ENCODE results near the gene CACNA2D3.

The CACNA2D3 gene

DNA sequence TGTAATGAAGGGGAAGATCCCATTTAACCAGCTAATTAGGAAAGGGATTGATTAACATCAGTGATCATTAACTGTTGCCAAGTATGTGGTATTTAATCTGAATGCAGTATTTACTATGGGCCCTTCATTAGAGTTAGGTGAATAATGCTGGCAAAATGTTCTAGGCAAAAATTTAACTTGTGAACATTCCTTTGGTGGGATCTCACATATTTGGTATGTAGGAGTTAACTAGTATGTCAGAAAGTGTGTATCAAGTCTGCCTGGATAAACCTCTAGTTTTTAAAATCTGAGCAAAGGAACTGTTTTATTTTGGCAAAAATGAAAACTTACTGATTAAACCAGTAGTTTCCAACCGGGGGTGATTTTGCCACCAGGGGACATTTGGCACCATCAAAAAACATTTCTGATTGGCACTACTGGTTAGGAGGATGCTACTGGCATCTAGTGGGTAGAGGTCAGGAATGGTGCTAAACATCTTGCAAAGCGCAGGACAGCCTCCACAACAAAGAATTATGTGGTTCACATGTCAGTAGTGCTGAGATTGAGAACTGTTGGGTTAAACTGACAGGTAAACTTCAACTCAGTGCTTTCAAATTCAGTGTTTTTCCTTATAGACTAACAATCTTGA lies 783.0 kb downstream of the CACNA2D3 start:
- no peak for DNase-seq

DNA sequence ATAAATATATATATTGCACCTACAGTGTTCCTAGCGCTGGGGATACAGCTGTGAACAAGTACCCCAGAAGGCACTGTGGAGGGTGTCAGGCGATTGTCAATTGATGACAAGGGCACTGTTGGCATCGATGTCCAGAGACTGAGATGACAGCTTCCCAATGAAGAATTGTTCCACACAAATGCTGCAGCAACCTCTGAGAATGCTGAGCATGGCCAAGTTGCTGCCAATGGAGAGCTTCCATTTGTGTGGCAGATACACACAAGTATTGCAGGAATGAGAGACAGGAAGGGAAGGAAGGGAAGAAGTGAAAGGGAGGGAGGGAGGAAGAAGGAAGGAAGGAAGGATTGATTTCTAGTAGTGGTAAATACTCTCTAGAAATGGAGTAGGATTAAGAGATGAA lies 783.6 kb downstream of the CACNA2D3 start:
- DNase-seq, result no peak

DNA sequence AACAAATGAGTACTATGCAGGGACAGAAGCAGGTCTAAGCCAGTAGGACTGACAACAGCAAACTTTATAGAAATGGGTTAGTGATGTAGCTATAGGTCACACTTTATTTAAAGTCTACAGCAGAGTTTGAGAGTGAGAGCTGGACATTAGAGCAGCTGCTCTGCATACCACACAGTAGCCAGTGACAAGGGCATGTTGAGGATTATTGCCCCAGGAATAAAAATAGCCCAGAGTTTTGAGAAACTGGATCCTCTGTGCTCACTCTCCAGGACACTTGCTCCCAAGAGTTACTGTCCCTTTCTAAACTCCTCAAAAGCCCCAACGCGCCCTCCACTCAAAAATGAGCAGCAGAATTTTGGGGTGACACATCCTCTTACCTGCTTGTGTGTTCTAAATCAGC lies 784.4 kb downstream of the CACNA2D3 start:
- DNase-seq, result no peak

DNA sequence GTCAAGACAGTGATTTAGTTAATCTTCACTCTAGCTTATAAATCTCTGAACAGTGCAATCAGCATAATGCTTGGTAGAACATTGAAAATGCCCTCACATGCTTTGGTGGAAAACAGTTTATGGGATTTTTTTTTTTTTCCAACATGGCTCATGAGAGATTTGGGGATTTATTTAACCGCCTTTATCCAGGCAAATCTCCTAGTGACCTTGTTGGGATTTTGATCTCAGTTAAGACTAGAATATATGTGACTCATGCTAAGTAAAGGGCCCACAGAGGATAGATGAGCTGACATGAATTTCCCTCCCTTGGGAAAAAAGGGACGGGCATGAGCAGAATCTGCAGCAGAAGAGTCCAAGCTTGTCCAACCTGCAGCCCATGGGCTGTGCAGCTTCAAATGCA lies 786.8 kb downstream of the CACNA2D3 start:
- DNase-seq, result no peak

DNA sequence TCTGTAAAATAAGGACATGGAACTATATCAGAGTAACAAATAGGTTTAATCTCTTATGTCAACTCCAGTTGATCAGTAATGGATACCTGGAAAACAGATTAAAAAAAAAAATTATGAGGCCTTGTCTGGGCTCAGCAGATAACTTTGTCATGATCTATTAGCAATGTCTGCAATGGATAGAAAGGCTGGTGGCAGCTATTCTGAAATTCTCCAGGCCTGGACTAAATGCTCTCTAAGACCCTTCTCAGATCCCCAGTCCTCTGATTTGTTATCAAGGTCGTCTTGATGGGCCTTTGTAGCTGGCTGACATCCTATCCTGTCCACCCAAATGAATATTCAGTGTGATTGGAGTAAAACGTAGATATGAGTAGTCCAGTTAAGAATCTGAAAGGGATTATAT lies 791.8 kb downstream of the CACNA2D3 start:
- no peak for DNase-seq

DNA sequence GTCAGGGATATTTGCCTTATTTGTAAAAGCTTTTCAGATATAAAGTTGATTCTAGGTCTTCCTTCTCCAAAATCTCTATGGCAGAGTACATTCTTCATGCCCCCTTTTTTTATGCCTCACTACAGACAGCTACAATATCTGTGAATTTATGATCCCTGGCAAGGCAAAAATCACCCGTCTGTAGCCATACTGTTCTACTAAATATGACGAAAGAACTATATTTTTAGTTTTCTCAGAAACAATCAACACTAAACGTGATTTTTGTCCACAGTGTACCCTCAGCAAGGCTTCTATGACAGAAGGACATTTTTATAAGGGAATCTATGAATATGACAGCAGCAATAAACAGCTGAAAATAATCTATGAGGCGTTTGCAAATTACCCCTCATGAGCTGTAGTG lies 792.8 kb downstream of the CACNA2D3 start:
- DNase-seq, result no peak

DNA sequence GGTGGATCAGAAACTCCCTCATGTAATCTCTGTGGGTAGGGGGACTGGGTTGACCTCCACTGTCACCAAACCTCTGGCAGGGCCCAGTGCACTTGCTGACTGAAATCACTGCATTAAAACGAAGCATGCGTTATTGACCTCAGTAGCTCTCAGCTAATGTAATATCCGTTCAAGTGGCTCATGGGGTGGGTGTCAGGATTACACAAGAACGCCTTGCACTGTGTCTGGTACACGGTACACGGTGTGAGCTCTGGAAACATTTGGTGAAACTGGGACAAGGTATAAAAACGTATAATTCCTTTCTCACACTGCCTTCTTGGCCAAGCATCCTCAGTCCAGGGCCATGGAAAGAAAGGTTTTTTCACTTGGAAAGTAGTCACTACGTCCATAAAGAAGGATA lies 793.6 kb downstream of the CACNA2D3 start:
- DNase-seq, result no peak

DNA sequence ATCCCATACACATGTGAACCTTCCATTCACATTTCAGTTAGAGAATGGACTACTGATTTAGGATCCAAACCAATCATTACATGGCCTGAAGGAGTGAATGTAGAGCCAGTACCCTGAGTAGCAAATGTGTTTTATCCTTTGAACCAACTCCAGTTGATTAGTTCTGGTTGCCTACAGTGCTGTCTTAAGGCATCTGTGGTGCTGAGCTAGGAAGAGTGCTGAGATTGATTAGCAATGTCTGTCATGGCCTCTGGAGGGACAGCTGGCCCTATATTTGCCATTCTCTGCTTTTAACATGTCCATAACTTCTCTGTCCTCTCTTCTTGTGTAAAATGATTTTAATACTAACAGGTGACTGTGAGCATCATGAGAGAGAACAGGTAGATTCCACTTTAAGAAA lies 794.4 kb downstream of the CACNA2D3 start:
- no peak for DNase-seq

DNA sequence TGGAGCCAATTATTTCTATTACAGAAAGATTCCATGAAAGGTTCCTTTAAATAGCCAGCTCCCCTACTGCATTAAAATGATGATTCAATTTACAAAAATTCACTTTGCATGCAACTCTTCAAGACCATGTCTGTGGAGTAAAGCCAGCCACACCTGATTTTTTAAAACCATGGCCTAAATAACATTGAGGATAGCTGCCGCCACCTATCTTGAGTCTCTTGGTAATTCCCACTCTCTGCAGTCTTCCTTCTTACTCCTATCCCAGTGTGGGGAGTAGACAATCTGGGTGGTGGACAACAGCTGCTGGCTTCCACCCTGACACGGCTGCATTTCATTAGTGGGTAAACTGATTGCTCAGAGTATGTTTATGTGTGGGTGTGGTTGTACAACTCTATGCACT lies 794.8 kb downstream of the CACNA2D3 start:
- DNase-seq, result no peak

DNA sequence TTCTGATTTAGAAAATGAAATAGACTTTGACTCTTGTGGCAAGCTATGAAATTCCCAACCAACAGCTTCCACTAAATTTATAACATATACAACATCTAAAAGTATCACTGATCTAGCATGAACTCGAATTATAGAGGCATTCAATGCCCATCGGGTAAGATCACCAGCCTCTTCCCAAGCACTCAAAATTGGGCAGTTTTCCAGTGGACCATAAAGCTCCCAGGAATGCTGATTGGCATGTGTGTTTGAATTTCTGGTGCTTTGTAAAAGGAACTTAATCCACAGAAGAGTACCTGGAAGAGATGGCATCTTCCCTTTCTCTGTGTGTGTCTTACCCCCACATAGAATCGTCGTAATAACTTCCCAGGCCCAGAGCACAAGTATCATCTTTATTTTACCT lies 795.5 kb downstream of the CACNA2D3 start:
- DNase-seq, result no peak

DNA sequence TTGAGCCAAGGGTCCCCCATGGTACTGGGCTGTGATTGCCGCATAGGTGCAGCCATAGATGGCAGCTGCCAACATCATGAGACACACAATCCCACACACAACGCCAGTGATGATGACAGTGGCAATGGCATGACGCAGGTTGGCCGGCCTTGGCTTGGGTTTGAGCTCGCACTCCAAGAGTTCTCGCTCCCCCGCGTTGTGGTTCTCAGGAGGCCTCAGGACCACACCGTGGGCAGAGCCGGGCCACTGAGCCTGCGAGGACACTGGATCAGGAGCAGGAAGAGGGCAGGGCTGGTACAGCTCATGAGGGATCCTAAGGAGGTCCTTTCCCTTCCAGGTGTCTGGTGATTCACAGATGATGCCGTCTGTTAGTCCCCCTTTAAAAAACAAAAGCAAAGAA lies 796.2 kb downstream of the CACNA2D3 start:
- DNase-seq, result no peak

DNA sequence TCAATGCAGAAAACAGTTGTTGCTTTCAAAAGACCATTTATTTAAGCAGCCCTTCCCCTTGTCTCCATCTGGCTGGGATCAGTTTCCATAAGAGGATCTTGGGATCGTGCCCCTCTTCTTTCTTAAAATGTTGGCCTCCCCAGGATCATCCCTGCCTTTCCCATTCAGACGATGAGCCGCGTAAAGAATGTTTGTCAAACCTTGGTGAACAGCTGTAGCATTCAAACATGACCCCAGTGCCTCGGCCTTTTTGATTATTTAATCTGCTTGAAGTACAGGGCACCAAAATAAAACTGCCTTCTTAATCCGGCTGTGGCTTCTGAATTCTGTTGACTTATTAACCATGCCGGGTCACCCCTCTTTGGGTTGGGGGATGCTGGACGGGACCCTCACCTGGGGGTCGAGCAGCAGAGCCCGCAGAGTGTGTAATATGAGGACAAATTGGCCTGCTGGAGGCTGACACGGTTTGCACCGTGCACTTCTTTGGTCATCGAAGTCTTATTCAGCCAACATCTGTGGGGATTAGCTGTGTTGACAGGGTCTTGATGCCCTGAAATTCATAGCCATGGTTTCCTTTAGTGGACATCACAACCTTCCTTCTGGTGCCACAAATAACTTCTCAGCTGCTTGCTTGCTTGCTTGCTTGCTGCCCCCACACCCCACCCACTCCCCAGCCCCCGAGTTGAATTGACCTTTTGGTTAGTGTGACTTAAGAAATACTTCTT lies 805.9 kb downstream of the CACNA2D3 start, which contains the start of gene LRTM1:
Gene LRTM1 (minus strand): TSS at position 14 of the 725 bp plus-strand sequence. CDS start 148 bp downstream, outside the sequence.
- no peak for DNase-seq

DNA sequence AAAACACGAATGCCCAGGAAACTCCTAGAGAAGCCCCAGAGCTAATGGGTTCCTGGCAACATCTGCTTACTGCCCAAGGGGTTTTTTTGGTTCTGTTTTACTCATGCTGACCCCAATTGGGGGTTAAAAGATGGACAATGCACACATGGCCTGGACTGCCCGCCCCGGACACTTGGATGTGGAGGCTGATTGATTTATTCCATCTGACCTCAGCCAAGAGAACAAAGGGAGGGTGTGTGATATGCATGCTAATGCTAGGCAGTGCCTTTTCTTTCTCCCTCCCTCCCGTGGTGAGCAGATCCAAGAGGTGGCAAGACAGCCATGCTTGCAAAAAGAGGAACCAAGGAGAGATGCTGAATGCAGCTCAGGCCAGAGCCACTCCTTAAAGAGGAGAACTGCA lies 808.8 kb downstream of the CACNA2D3 start:
- DNase-seq, result no peak

DNA sequence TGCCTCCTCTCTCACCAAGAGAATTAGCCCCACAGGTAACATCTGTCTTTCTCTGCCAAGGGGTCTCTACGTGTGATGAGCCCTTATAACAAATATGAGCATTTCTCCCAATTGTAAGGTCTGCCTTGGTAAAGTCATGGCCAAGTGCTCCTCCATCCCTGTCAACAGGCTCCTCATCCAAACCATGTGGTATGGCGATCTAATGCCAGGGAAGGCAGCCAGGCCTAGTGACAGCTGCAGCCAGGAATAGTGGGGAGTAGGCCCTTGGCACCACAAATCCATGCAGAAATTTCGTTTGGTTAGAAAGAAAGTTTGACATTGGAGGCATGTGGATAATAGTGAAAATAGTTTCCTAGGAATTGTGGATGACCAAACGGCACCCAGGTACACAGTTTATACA lies 810.3 kb downstream of the CACNA2D3 start:
- no peak for DNase-seq

DNA sequence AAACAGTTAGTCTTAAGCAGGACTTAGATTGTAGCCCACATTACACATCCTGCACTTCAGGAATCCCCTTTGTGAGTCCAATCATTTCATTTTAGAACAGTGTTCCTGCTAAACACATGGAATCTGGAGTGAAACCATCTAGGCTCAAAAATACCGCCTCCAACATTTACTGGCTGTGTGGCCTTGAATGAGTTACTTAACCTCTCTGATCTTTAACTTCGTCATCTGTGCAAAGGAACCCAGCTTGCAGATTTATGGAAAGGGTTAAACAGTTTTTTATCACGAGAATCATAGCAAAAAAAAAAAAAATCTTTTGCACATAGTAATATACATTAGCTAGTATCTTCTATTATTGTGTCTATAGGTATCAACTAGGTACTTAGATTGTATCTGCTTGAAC lies 813.5 kb downstream of the CACNA2D3 start:
- no peak for DNase-seq

DNA sequence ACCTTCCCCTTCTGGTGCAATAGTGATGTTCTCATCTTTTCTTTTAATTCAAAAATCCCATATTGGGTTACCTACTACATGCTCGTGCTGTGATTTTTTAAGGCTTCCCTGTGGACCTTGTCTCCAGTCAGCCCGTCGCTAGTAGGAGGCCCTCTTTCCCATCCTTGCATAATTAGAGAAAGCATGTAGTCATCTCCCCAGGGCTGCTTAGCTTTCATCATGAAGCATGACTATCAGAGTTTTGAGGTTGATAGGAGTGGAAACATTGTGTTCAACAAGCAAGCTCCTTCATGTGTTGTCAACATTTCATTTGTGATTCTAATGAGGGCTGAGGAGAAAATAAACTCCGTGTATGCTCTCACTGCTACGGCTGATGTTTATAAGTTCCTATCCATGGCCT lies 814.2 kb downstream of the CACNA2D3 start:
- DNase-seq, result no peak

DNA sequence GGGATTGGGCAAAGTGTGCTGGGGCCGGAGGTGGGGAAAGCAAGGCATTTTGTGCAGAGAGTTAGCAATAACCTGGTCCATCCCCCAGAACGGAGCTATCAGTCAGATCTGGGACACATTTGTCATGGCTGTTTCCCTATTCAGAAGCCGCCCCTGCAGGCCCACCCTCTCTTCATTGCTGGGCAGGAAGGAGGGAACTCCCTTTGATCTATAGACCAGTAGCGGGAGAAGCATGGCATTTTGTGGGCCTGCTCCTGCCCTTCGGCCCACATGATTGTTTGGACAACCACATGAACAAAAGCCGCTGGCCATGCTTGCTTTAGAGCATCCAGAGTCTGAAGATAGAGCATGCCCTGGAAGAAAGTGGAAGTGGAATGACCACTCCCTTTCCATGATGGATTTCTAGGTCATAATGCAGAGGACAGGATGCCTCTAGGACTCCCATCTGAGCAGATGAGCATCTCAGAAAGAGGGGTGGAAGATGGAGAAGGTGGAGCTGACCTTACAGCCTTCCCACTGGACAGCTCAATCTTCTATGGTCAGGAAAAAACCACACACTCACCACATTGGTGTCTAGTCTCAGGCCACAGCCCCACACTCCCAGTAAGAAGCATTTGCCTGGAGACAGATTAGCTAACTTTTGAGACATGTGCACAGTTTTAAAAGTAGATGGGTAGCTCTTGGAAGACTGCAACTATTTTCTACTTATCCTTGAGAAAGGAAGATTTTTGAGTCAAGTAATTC lies 817.4 kb downstream of the CACNA2D3 start:
- DNase-seq, result no peak

DNA sequence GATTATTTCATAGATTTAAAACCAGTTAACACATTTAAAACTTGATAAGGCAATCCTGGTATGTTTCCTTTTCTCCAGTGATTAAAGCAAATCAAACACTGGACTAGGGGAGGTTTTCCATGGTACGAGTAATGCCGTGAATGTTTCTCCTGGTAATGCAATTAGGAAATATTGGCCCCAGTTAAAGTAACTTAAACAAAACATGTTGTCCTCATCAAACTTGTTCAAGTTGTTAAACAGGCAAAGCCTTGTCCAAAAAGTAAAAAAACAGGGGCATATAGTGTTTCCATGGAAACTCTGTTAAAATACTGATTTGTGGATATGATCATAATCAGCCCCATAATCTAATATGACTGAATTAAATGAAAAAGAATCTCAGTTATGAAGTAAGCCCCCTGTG lies 818.6 kb downstream of the CACNA2D3 start:
- DNase-seq, result no peak

DNA sequence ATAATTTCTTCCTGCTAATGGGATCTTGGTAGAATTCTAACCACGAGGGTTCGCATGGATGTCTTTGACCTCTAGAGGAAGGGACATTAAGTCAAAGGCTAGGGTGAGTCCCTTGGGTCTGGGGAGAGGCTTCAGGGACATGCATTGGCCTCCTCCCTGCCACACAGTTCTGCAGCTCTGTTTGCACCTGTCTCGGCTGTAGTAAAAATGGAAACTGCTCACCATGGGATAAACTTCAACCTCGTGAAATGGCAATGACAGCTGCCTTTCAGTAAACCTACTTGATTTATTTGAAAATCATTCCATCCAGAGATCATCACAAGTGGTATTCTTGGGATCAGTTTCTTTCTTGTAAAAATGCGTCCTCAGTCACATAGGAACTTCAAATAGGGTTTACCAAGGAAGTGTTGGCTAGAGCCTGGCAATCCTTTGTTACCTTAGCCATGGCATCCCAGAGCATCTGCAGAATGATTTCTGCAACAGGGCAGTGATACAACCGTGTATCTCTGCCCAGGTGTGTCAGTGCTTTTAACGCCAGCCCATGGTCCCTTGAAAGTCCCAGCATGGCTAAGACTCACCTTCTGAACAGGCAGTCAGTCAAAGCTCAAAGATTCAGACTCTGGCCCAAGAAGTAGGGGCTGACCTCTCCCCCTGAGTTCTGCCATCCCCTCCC lies 819.5 kb downstream of the CACNA2D3 start:
- no peak for DNase-seq

DNA sequence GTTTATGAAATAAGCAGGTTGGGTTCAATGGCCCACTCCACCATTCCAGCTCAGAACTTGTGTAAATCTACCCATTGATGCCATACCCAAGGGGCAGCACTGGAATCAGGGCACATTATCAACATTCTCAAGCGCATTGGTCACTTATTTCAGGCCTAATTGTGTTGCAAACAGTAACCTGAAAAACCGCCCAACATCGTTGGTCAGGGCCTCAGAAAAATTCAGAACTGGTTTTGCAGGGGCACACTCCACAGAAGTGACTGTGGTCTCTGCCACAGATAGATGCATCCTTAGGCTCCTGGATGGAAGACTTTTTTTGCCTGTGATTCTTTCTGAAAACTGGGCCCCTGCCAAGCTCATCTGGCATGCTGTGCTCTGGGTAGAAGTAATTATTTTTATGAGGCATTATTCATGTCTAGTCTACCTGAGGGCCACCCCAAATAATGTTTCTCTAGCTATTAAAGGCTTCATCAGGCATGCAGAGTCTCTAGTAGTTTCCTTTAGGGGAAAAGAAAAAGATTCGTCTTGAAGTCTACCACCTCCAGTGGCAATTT lies 827.2 kb downstream of the CACNA2D3 start:
- no peak for DNase-seq

DNA sequence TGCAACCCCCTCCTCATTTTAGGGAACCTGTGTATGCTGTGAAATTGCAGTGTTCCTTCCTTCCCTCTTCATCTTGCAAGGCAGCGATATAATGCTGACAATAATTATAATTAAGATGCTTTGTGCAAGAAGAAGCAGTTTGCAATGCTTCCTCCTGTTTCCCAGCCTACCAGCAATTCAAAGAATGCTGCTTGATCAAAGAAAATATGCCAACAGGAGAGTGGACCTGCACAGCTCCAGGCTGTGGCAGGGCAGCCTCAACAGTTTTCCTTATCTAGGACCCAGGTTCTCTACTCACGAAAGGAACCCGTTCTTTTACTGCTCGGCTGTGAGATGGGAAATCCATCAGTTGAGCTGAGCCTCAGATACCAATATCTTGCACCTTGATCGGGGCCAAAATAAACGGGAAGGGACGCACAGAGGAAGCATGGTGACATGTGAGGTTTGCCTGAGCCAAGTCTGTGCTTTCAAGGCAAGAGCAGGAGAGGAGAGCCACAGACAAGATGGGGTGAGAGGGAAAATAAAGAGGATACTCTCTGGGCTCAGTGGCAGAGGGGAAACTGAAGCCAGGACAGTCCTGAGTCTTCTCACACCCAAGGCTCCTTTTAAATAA lies 828.1 kb downstream of the CACNA2D3 start:
- no peak for DNase-seq

DNA sequence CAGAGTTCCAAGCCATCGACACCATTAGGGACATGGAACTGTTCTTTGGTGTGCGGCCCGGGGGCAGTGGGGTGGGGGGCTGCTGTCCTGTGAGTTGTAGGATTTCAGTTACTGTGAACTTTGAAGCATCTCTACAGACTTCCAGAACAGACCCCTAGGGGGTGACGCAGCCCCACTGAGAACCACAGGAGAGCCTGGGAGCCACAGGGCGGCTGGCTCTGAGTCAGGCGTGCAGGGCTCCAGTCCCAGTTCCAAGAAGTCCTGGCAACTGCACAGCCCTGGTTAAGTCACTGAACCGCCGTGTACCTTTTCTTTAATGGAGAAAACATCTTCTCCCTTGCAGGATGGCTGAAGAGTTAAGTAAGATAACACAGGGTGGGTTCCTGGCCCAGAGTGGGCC lies 829.1 kb downstream of the CACNA2D3 start:
- DNase-seq, result no peak

DNA sequence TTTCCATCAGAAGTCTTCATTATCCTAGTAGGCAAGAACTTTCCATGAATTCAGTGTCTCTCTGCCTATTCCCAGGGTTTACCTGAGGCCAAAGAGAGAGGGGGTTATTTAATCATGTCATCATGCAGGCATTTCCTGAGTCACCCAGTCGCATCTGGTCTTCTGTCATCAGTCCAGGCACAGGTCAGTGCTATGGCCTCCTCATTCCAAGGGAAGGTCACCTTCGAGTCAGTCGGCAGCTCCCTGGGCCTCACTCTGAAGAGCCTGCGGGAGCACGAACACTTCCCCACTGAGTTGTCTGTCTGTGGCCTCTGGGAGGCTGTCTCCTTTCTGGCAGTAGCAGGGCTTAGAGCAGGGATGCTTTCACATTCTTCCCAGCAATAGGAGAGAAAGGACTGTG lies 831.7 kb downstream of the CACNA2D3 start:
- no peak for DNase-seq
